ENCODE measurements around the gene CLCF1. TPM values are rescaled to one million over a fixed set of nuclear protein-coding genes. Genes with fewer than 3 reads are reported as not detected.

The CLCF1 gene
- total and polyA plus RNA-seq, 2 experiments from 2014 or later: 0.16 to 2.4 TPM

DNA sequence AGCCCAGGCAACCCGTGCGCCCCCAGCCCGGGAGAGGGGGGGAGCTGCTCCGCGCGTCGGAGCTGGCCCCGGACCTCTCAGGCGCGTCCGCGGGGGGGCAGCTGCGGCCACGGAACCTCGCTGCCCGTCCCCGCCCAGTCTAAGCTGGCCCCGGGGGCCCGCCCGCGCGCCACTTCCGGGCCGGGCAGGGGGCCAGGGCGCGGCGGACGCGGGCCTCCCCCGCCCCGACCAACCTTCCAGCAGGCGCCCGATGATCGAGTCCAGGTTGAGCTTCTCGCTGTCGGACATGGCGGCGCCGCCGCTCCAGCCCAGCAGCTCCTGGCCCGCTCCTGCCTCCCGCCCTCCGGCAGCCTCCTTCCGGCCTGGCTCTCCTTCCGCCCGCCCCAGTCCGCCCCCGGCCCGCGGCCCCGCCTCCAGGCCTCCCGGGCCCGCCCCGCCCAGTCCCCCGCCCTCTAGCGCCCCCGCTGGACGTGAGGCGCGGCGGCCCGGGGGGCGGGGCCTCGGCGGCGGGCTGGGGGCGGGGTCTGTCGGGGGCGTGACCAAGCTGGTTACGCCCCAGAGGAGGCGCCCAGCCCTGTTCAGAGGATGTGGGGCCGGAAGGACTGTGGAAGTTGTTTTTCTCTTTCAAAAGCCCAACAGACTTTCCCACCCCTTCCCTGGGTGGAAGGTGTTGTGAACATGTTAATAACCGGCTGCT, 28.2 kb upstream of the CLCF1 start, which contains the start of gene PPP1CA:
TSS of gene PPP1CA (minus strand) at position 364 of the 697 bp plus-strand sequence. CDS start at position 288, 76 bp downstream.
- H3K27me3 ChIP-seq: no peaks in the 10 kb centered on the region
- peak within 1 kb of the TSS; percentile 73 for H3K4me3 ChIP-seq
- no peaks in the 10 kb centered on the region for H3K9me3 ChIP-seq (ENCODE audit: low read depth)
- TF ChIP-seq, protein P1, sequence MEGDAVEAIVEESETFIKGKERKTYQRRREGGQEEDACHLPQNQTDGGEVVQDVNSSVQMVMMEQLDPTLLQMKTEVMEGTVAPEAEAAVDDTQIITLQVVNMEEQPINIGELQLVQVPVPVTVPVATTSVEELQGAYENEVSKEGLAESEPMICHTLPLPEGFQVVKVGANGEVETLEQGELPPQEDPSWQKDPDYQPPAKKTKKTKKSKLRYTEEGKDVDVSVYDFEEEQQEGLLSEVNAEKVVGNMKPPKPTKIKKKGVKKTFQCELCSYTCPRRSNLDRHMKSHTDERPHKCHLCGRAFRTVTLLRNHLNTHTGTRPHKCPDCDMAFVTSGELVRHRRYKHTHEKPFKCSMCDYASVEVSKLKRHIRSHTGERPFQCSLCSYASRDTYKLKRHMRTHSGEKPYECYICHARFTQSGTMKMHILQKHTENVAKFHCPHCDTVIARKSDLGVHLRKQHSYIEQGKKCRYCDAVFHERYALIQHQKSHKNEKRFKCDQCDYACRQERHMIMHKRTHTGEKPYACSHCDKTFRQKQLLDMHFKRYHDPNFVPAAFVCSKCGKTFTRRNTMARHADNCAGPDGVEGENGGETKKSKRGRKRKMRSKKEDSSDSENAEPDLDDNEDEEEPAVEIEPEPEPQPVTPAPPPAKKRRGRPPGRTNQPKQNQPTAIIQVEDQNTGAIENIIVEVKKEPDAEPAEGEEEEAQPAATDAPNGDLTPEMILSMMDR (IDR thresholded peaks at IDR 0.05; ENCODE audit: low read depth, low read length): peak; percentile 13
- DNase-seq (ENCODE audit: low read depth in 1 of 2, low spot score in 1 of 2): peak; percentile 93 to 95
- H3K27ac ChIP-seq: peak within 1 kb of the TSS; percentile 90
- H3K4me1 ChIP-seq (ENCODE audit: low read depth): peaks cover 10% of the 10 kb centered on the region
- H3K36me3 ChIP-seq: peaks cover 20% of the 10 kb centered on the region

GRCh38 chr11:67400942-67401494, 27.6 kb upstream of the CLCF1 start:
- TF ChIP-seq, protein P1 (IDR thresholded peaks at IDR 0.05; ENCODE audit: low read depth, low read length): no peak
- peaks cover 10% of the 10 kb centered on the region for H3K4me1 ChIP-seq (ENCODE audit: low read depth)
- peak overlapping the region; percentile 73 for H3K4me3 ChIP-seq
- no peaks in the 10 kb centered on the region for H3K27me3 ChIP-seq
- peaks cover 20% of the 10 kb centered on the region for H3K36me3 ChIP-seq
- peak in 1 of 2 donors; percentile 21 for DNase-seq (ENCODE audit: low read depth in 1 of 2, low spot score in 1 of 2)
- peak overlapping the region; percentile 90 for H3K27ac ChIP-seq
- H3K9me3 ChIP-seq (ENCODE audit: low read depth): no peaks in the 10 kb centered on the region

- H3K9me3 ChIP-seq (ENCODE audit: low read depth): no peaks in the 10 kb centered on the region
- H3K27me3 ChIP-seq: no peaks in the 10 kb centered on the region
- H3K4me3 ChIP-seq: peak overlapping the region; percentile 73
- H3K36me3 ChIP-seq: peaks cover 20% of the 10 kb centered on the region
- peaks cover 10% of the 10 kb centered on the region for H3K4me1 ChIP-seq (ENCODE audit: low read depth)
- TF ChIP-seq, protein P1 (IDR thresholded peaks at IDR 0.05; ENCODE audit: low read depth, low read length): no peak
- no peak overlapping the region for H3K27ac ChIP-seq
- DNase-seq (ENCODE audit: low read depth in 1 of 2, low spot score in 1 of 2): peak in 1 of 2 donors; percentile 6
These were observed 27.0 kb upstream of the CLCF1 start for GRCh38 chr11:67400251-67400941.

DNA sequence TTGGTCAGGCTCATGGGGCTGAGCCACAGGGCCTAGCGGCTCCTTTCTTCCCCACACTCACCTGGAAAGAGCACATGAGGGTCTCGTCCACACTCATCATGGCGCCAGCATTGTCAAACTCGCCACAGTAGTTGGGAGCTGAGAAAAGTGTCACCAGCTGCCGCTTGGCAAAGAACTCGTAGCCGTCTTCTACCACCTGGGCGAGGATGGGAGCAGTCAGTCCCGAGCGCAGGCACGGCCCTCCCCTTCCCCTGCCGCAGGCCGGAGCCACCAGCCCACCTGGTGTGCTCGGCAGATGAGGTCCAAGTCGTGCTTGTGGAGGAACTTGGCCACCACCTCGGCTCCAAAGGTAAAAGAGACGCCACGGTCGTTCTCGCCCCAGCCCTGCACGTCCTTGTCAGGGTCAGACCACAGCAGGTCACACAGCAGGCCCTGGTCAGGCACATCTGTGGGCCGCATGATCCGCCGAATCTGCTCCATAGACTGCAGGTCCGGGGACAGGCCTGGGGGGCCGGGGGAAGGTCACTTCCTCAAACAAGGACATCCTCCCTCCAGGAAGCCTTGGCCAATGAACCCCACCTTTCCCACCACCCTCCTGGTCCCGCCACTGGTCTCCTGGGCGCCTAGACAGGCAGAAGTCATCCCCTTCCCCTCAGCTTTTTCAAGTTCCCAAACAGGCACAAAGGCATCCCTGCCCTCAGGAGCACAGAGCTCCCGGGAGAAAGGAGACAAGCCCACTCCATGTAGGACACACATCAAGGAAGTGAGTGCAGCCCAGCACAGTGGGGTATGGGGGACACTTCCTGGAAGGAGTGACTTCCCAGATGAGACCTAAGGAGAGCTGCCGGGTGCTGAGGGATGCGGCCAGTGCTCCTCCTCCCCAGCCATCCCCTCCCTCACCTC, 25.5 kb upstream of the CLCF1 start:
- TF ChIP-seq, protein P1 (IDR thresholded peaks at IDR 0.05; ENCODE audit: low read depth, low read length): no peak
- Histone ChIP-seq H3K4me3 (no peak overlapping the region), H3K36me3 (peaks cover 20% of the 10 kb centered on the region), H3K9me3 (ENCODE audit: low read depth) (no peaks in the 10 kb centered on the region), H3K4me1 (ENCODE audit: low read depth) (peaks cover 10% of the 10 kb centered on the region), H3K27me3 (no peaks in the 10 kb centered on the region), H3K27ac (no peak overlapping the region)
- no peak for DNase-seq (ENCODE audit: low read depth in 1 of 2, low spot score in 1 of 2)

Measured in cardiac muscle cell (in vitro differentiated cells and primary cell).